GM19455 (cell line): ENCODE data around the gene NME1.
"Not testable (repeated sequence)": the region's sequence is repeated elsewhere in the genome, so short reads cannot be mapped to it uniquely, and the experiment has no call there.

ENCODE experiments used
- ATAC-seq: cut with Tn5 transposase; IDR thresholded peaks from one replicate; pipeline ENCODE4 v1.9.1; 2021; ENCODE audit not compliant: unreplicated experiment

The NME1 gene

GRCh38 chr17:51153210-51154072, at the start of gene NME1:
Gene NME1 (plus strand): TSS chr17:51153559. CDS start chr17:51155655, 2,096 bp downstream.
- ATAC-seq, result peak; percentile 94

GRCh38 chr17:51107778-51108177, 45.6 kb upstream of the NME1 start:
- no peak for ATAC-seq

DNA sequence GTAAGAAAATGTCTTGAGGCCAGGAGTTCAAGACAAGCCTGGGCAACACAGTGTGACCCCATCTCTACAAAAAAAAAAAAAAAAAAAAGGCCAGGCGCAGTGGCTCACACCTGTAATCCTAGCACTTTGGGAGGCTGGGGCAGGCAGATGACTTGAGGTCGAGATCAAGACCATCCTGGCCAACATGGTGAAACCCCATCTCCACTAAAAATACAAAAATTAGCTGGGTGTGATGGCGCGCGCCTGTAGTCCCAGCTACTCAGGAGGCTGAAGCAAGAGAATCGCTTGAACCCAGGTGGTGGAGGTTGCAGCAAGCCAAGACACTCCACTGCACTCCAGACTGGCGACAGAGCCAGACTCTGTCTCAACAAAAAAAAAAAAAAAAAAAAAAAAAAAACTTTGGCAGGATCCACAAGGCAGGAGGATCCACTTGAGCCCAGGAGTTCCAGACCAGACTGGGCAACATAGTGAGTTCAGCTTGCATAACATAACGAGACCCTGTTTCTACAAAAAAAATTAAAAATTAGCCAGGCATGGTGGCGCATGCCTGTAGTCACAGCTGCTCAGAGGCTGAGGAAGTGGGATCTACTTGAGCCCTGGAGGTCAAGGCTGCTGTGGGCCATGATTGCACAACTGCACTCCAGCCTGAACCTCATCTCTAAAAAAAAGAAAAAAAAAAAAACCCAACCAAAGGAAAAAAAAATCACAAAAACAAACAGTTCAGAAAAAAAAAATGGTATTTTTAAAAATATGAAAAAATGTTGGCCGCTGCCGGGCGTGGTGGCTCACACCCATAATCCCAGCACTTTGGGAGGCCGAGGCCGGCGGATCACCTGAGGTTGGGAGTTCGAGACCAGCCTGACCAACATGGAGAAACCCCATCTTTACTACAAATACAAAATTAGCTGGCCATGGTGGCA, 40.8 kb upstream of the NME1 start:
- ATAC-seq, result not testable (repeated sequence)

- ATAC-seq, result no peak
Measured at GRCh38 chr17:51115179-51115578, 38.2 kb upstream of the NME1 start.

GRCh38 chr17:51118330-51119195, 34.8 kb upstream of the NME1 start:
- no peak for ATAC-seq

GRCh38 chr17:51119415-51120356, 33.7 kb upstream of the NME1 start:
- ATAC-seq, result peak; percentile 37

DNA sequence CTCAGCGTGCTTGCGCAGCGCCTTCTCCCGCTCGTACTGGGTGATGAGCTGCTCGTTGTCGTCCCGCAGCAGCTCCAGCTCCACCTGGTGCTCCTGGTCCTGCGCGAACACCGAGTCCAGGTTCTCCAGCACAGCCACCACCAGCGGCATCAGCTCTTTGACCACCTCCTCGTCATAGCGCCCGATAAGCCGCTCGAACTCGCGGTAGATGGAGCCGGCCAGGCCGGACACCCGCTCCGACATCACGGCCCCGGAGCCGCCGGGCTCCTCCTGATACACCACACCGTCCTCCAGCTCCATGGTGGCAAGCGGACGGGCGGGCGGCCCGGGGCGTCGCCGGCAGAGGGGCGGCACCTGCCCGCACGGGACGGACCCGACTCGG, 33.0 kb upstream of the NME1 start:
- ATAC-seq, result peak; percentile 42

GRCh38 chr17:51120739-51121619, 32.4 kb upstream of the NME1 start, which contains the start of gene SPAG9:
Gene SPAG9 (minus strand): TSS chr17:51120868. CDS start chr17:51120656, 212 bp downstream.
- ATAC-seq, result peak; percentile 71

DNA sequence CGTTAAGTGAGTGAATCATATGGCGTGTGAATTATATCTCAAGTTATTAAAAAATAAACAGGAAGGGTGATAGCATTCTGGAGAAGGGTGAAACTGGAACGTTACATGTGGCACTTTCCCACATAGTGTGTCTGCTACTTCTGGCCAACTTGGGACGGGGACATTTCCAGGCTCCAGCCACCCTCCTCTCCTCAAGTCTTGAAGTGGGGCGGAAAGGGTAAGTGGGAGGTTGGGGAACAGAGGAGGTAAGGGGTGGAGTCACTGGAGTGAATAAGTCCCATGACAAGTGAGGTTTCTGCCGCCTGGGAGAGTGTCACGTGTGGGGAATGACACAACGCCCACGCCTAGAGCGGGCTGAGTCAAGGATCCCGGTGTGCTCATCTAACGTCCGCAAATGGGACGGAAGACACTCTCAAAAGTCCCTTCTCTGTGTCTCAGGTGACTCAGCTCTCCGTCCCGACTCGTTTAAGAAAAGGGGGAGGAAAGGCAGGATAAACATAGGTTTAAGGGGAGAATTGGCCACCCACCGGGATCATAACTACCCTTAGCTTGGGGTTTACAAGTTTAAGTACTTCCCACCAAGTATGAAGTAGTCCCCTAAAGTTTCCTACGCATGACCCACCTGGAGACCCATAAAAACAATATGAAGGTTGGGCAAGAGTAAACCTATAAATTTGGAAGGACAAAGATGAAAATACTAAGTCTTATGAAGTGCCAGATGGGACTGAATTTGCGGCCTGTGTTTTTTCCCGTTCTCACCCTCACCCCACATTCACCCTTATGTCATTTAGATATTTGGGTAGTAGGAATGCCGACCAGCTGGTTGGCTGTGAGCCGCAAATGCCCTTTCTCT, 31.5 kb upstream of the NME1 start:
- ATAC-seq, result no peak

DNA sequence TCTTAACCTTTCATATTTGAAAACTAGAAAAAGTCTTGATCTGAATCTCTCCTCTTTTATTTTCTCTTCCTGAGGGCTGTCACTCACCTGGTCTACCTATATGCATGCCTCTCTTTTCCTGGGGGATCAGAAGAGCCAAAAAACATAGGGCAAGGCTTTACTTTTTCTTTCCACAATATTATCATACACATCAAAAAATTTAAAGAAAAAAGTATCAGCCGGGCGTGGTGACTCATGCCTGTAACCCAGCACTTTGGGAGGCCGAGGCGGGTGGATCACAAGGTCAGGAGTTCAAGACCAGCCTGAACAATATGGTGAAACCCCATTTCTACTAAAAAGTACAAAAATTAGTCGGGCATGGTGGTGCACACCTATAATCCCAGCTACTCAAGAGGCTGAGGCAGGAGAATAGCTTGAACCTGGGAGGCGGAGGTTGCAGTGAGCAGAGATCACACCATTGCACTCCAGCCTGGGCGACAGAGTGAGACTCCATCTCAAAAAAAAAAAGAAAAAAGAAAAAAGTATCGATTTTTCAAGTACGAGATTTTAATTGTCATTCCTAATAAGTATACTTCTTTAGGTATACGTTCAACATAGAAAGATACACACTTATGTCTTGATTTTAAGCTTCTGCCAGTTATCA, 30.8 kb upstream of the NME1 start:
- not testable (repeated sequence) for ATAC-seq

- ATAC-seq, result no peak
Measured at GRCh38 chr17:51124640-51125503, 28.5 kb upstream of the NME1 start.

DNA sequence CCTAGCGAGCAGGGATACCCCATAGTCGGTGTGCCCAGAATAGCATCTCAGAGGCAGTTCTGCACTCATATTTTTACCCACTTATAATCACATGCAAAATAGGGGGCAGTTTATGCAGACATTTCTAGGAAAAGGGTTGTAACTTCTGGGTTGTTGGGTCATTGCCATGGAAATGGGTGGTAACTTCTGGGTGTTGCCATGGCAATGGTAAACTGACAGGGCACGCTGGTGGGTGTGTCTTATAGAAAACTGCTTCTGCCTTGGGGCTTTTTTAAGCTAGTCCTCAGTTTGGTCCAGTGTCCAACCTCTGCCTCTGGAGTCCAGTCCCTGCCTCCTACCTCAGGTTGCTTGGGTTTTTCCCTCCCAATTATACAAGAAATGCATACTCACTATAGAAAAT, 25.3 kb upstream of the NME1 start:
- no peak for ATAC-seq

DNA sequence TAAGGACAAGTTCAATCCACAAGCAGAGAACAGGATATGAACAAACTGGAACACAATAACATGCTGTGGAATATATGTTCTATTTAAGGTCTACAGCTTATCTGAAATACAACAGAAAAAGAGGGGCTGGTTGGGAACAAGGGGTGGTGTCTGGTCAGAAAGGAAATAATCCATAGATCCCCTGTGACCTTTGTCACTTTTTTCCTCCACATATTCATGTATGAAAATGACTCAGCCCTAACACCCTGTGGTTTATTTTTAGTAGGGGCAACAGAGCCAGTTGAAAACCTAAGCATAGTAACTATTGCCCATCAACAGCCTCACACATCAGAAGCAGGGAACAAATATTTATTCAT, 20.4 kb upstream of the NME1 start:
- ATAC-seq, result no peak

GRCh38 chr17:51133365-51133764, 20.0 kb upstream of the NME1 start:
- ATAC-seq, result no peak

DNA sequence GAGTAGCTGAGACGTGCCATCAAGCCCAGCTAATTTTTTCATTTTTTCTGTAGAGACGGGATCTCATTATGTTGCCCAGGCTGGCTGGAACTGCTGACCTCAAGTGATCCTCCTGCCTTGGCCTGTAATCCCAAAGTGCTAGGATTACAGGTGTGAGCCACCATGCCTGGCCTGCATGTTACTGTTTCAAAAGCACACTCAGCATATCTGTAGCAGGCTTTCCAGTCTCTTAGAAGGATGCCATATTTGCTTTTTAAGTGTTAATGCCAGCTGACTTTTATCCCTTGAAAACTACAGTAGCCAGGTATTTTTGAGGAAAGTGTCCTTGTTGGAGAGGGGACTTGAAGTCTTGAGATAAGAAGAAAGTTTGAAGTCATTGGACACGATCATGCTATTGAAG, 17.4 kb upstream of the NME1 start:
- no peak for ATAC-seq

DNA sequence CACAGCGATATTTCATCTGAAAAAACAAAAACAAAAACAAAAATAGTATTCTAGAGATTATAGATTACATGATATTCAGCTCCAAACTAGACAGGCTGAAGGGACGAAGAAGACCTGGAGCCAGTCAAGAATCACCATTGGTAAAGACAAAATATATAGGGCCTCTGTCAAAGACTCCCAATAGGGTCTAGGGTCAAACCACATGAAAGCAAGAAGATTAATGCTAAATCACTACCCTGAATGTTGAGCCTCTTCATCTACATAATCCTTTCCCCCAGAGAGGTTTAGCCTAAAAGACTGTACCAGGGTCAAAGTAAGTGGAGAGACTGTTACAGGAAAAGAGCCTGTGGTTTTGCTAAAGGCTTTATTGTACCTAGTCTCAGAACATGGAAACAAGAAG, 10.8 kb upstream of the NME1 start:
- ATAC-seq, result no peak
